RWPE1 (cell line): Measurements from ENCODE around the gene CALHM2.

ENCODE experiments used
- CTCF ChIA-PET: fragments of 350-600 bp; sonication (Branson Sonifier 250); formaldehyde crosslinking; extraction: SDS; loops from one replicate; lab custom pipeline; 2021; lab: Yijun Ruan, JAX
- POLR2A ChIA-PET: fragments of 400-600 bp; formaldehyde crosslinking; extraction: SDS; loops from one replicate; lab custom pipeline; 2020; ENCODE audit warnings: antibody characterized with exemption; ENCODE audit not compliant: low non-redundant PET; lab: Yijun Ruan, JAX
- DNase-seq: peaks from one replicate; pipeline ENCODE4 v3.0.0; 2012; ENCODE audit warnings: low spot score
- H3K27ac ChIP-seq: fragments of 450-650 bp; 2 replicates; pipeline ENCODE4 v1.5.1; 2017
- TF ChIP-seq, protein P1 (sequence below): fragments of 450-650 bp; conservative IDR thresholded peaks from 2 replicates; pipeline ENCODE4 v1.5.1; 2017; ENCODE audit warnings: low read depth, mild to moderate bottlenecking

CALHM2 gene

DNA sequence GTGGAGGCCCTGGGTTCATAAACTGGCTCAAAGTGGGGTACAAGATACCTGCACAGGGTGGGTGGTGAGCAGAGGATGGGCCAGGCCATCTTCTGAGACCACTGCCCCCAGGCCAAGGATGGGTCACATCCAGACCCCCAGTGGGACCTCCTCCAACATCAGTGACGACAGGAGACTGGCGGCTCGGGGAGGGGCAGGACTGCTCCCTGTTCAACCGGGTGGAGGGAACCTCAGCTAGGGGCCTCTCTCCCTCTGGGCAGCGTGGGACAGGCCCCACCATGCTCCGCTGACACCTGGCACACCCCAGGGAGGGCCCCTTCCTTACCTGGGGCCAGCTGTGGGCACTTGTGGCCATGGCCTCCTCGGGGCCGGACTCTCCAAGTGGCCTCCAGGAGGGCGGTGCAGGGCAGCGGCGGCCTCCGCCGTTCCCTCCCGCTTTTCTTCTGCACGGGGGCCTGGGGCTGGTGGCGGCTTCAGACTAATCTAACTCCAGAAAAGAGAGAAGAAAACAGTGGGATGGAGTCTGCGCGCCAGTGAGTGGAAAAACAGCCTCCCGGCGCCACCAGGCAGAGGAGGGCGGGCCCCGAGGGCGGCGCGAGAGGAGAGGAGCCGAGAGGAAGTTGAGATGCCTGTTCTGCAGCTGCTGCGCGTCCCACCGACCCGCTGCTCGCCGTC lies at the start of gene CALHM2:
Gene CALHM2, minus strand, starts transcription at position 540 of the 675 bp plus-strand sequence. CDS start 2,429 bp downstream, outside the sequence.
- TF ChIP-seq, protein P1, sequence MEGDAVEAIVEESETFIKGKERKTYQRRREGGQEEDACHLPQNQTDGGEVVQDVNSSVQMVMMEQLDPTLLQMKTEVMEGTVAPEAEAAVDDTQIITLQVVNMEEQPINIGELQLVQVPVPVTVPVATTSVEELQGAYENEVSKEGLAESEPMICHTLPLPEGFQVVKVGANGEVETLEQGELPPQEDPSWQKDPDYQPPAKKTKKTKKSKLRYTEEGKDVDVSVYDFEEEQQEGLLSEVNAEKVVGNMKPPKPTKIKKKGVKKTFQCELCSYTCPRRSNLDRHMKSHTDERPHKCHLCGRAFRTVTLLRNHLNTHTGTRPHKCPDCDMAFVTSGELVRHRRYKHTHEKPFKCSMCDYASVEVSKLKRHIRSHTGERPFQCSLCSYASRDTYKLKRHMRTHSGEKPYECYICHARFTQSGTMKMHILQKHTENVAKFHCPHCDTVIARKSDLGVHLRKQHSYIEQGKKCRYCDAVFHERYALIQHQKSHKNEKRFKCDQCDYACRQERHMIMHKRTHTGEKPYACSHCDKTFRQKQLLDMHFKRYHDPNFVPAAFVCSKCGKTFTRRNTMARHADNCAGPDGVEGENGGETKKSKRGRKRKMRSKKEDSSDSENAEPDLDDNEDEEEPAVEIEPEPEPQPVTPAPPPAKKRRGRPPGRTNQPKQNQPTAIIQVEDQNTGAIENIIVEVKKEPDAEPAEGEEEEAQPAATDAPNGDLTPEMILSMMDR, result no peak
- POLR2A ChIA-PET, result no interaction called here
- CTCF ChIA-PET, result interaction anchor here (0.6 to 1.8 kb wide), 3 partner anchors 33 to 604 kb away, joined by 3 to 6 read pairs (median 5); no protein-coding TSS in a partner anchor
- H3K27ac ChIP-seq, result peak within 1 kb of the TSS; percentile 69
- no peak for DNase-seq

DNA sequence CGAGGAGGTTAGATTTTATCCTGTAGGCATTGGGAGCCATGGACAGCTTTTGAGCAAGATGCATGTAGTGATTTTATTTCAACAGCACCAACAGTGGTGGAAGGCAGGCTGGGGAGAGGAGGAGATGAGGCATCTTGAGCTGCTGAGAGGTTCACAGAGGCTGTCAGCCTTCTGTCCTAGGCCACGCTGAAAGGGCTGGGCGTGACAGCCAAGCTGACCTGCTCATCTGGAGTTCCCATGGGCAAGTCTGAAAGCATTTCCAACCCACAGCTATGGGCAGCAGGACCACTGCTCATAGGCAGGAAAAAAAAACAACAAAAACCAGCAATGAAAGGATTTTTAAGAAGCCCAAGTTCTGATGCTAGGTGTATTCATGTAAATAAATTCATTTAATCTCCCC lies 49.0 kb upstream of the CALHM2 start:
- no peak overlapping the region for H3K27ac ChIP-seq
- ChIA-PET POLR2A (no interaction called here), CTCF (no interaction called here)
- TF ChIP-seq, protein P1, result no peak
- DNase-seq, result no peak

GRCh38 chr10:103500481-103500880 lies 48.3 kb upstream of the CALHM2 start:
- ChIA-PET CTCF (no interaction called here), POLR2A (no interaction called here)
- no peak overlapping the region for H3K27ac ChIP-seq

DNA sequence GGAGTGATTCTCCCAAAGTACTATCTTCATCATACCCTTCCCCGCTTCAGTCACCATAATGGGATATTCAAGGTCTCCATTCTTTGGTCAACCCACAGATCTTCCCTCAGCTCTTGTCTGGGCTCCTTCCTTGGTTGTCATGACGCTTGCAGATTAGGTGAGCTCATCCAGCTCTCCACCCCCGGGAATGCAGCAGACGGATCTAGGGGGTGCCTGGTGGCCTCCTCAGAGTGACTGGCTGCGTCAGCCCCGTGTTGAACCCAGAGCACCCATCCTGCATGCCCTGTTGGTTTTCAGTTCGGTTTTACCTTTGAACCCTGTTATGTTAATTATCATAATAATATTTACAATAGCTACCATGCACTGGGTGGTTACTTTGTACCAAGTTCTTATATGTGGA lies 47.7 kb upstream of the CALHM2 start:
- POLR2A ChIA-PET, result interaction anchor here (0.6 kb wide), 1 partner anchor 23 kb away, joined by 5 read pairs; no protein-coding TSS in a partner anchor
- no peak for DNase-seq
- CTCF ChIA-PET, result no interaction called here
- TF ChIP-seq, protein P1, result no peak
- no peak overlapping the region for H3K27ac ChIP-seq

More at GRCh38 chr10:103500481-103500880, 48.3 kb upstream of the CALHM2 start:
- DNase-seq, result no peak
- TF ChIP-seq, protein P1, result no peak

DNA sequence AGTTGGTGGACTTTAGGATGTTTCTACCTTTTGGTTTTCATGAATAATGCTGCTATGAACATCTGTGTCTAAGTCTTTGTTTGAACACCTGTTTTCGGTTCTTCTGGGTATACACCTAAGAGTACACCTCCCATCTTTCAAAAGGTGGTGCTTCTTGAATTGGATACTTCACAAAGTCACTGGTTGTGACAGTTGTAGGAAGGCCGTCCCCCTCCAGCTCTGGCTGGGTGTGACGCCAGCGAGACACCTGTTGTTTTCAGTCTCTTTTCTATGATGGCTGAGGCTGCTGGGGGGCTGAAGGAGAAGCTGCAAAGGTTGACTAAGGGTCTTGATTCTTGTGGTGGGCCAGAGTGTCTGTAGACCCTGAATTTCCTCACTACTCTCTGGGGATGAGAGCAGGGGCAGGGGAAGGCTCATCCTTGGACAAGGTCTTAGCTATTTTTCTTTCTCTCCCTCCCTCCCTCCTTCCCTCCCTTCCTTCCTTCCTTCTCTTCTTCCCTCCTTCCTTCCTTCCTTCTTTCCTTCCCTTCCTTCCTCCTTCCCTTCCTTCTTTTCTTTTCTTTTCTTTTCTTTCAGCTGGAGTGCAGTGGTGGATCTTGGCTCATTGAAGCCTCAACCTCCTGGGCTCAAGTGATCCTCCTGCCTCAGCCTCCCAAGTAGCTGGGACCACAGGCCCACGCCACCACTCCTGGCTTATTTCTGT lies 46.9 kb upstream of the CALHM2 start:
- no peak for DNase-seq
- ChIA-PET CTCF (no interaction called here), POLR2A (interaction anchor here (0.6 kb wide), 1 partner anchor 24 kb away, joined by 5 read pairs; no protein-coding TSS in a partner anchor)
- no peak overlapping the region for H3K27ac ChIP-seq
- TF ChIP-seq, protein P1, result no peak

DNA sequence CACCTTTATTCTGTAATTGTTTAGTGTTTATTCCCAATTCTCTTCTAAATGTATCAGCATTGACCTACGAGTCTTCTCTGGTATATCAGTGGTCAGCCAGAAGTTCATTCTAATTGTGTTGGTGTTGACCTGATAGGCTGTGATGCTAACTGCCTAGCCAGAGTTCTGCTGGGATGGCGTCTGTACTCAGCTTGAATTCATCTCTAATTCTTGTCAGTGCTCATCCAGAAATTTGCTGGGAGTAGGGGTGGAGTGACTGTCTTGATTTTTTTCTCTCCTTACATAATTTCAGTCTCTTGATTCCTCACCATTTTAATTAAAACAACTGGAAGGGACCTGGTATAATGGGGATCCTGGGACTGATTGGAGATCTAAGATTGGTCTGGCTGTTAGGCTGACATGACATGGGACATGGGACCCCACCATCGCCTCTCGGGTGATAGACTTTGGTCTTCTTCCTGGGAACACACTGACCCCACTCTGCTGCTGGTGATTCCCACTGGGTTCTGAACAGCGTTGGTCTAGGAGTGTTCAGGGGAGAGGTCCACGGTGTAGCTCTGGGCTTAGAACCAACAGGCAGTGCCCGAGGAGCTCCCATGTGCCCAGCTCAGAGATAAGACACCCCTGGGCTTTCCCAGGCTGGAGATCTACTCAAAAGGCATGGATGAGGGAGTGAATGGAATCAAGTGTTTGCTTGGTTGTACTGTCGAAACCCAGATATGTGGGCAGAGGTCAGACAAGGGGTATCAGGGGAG lies 45.2 kb upstream of the CALHM2 start:
- ChIA-PET CTCF (interaction anchor here (0.6 to 2.2 kb wide), 3 partner anchors 8 to 155 kb away, joined by 3 to 6 read pairs (median 4); no protein-coding TSS in a partner anchor), POLR2A (no interaction called here)
- DNase-seq, result no peak
- no peak overlapping the region for H3K27ac ChIP-seq
- TF ChIP-seq, protein P1, result no peak
